SIG-M5 (cell line): Measurements from ENCODE around the gene RSKR.
"Not testable (repeated sequence)": the region's sequence is repeated elsewhere in the genome, so short reads cannot be mapped to it uniquely, and the experiment has no call there.

Experiments used
- DNase-seq: peaks from one replicate; lab custom pipeline; 2025; lab: John Stamatoyannopoulos, UW

Gene RSKR

GRCh38 chr17:28622186-28622585, 8.2 kb upstream of the RSKR start:
- DNase-seq, result no peak

- no peak for DNase-seq
These were observed 6.0 kb upstream of the RSKR start for GRCh38 chr17:28620010-28620409.

- DNase-seq, result no peak
These were observed 4.5 kb upstream of the RSKR start for GRCh38 chr17:28618464-28618863.

- DNase-seq, result no peak
These were observed 2.3 kb upstream of the RSKR start for GRCh38 chr17:28616281-28616680.

- DNase-seq, result no peak
These were observed 1.4 kb upstream of the RSKR start for GRCh38 chr17:28615260-28615940.

GRCh38 chr17:28612936-28613872, 781 bp downstream of the RSKR start:
- no peak for DNase-seq

GRCh38 chr17:28612531-28612930, 1.5 kb downstream of the RSKR start:
- no peak for DNase-seq

- DNase-seq, result no peak
These were observed 3.6 kb downstream of the RSKR start for GRCh38 chr17:28610376-28610775.

GRCh38 chr17:28604031-28604430, 10.0 kb downstream of the RSKR start:
- DNase-seq, result not testable (repeated sequence)

GRCh38 chr17:28599311-28600184, 14.4 kb downstream of the RSKR start:
- DNase-seq, result peak; percentile 80

GRCh38 chr17:28598799-28599310, 15.1 kb downstream of the RSKR start, which contains the start of gene SPAG5:
Gene SPAG5, minus strand, starts transcription at chr17:28599025. Its CDS starts 79 bp downstream, at chr17:28598946.
- peak; percentile 79 for DNase-seq

GRCh38 chr17:28598389-28598788, 15.6 kb downstream of the RSKR start:
- DNase-seq, result no peak

GRCh38 chr17:28597606-28598383, 16.2 kb downstream of the RSKR start:
- no peak for DNase-seq

- DNase-seq, result no peak
These were observed 21.7 kb downstream of the RSKR start for GRCh38 chr17:28592260-28592659.

- no peak for DNase-seq
These were observed 28.1 kb downstream of the RSKR start for GRCh38 chr17:28585851-28586250.

- DNase-seq, result no peak
These were observed 29.6 kb downstream of the RSKR start for GRCh38 chr17:28584434-28584833.

GRCh38 chr17:28582513-28582912, 31.5 kb downstream of the RSKR start:
- no peak for DNase-seq

GRCh38 chr17:28580959-28581358, 33.0 kb downstream of the RSKR start:
- no peak for DNase-seq

- no peak for DNase-seq
These were observed 34.5 kb downstream of the RSKR start for GRCh38 chr17:28579526-28579925.

- DNase-seq, result no peak
These were observed 35.5 kb downstream of the RSKR start for GRCh38 chr17:28578246-28579195.
